ENCODE measurements around the gene RTKN.
A peak's percentile ranks its signal among the peaks of the same experiment; 100 is the strongest.
"Not testable (repeated sequence)": the region's sequence is repeated elsewhere in the genome, so short reads cannot be mapped to it uniquely, and the experiment has no call there.

The RTKN gene

GRCh38 chr2:74448771-74449170 is 7.0 kb upstream of the RTKN start:
- Histone ChIP-seq H3K27ac (no peak overlapping the region), H3K4me3 (no peak overlapping the region)
- TF ChIP-seq CTCF (IDR thresholded peaks at IDR 0.05), result no peak
- DNase-seq (ENCODE audit: low spot score), result no peak

GRCh38 chr2:74447230-74447999 is 5.7 kb upstream of the RTKN start:
- no peak for TF ChIP-seq CTCF (IDR thresholded peaks at IDR 0.05)
- no peak overlapping the region for H3K27ac ChIP-seq
- DNase-seq (ENCODE audit: low spot score), result no peak
- no peak overlapping the region for H3K4me3 ChIP-seq

- no peak overlapping the region for H3K27ac ChIP-seq
- no peak for TF ChIP-seq CTCF (IDR thresholded peaks at IDR 0.05)
- H3K4me3 ChIP-seq, result no peak overlapping the region
- no peak for DNase-seq (ENCODE audit: low spot score)
These were observed 3.0 kb upstream of the RTKN start for GRCh38 chr2:74444498-74445318.

GRCh38 chr2:74442483-74443297 is 953 bp upstream of the RTKN start:
- peak overlapping the region; percentile 77 for H3K4me3 ChIP-seq

GRCh38 chr2:74441170-74441689 is 507 bp downstream of the RTKN start:
- no peak for DNase-seq (ENCODE audit: low spot score)

More at GRCh38 chr2:74442483-74443297, 953 bp upstream of the RTKN start:
- not testable (repeated sequence) for DNase-seq (ENCODE audit: low spot score); H3K27ac ChIP-seq

GRCh38 chr2:74440378-74441169 is 1.2 kb downstream of the RTKN start:
- DNase-seq (ENCODE audit: low spot score), result peak; percentile 91
- Histone ChIP-seq H3K27ac (peak overlapping the region; percentile 50 to 86), H3K4me3 (peak overlapping the region; percentile 77)
- no peak for TF ChIP-seq CTCF (IDR thresholded peaks at IDR 0.05)

More at GRCh38 chr2:74441170-74441689, 507 bp downstream of the RTKN start:
- H3K4me3 ChIP-seq, result peak overlapping the region; percentile 77
- H3K27ac ChIP-seq, result peak overlapping the region; percentile 50 to 86
- TF ChIP-seq CTCF (IDR thresholded peaks at IDR 0.05), result no peak

Measured in coronary artery (tissue), 2 donors.